Lower lobe of right lung (tissue), 2 donors: Measurements from ENCODE around the gene SLC16A7. TPM values are rescaled to one million over a fixed set of nuclear protein-coding genes. Genes with fewer than 3 reads are reported as not detected.

Source experiments
- ATAC-seq, 2 donors: fragments of 200-7000 bp; cut with Tn5 transposase; one replicate each; pipeline ENCODE4 v1.9.1; 2020 to 2022; ENCODE audit warnings: mild to moderate bottlenecking in 2 of 2, moderate library complexity in 2 of 2
- DNase-seq: peaks from one replicate; pipeline ENCODE4 v3.0.0-alpha.2; 2020
- H3K27ac ChIP-seq: fragments of 200-600 bp; one replicate; pipeline ENCODE4 v1.8.0; 2022
- H3K27me3 ChIP-seq: fragments of 200-600 bp; one replicate; pipeline ENCODE4 v1.8.0; 2022; ENCODE audit warnings: low read depth
- H3K36me3 ChIP-seq: fragments of 200-600 bp; one replicate; pipeline ENCODE4 v1.8.0; 2022; ENCODE audit warnings: mild to moderate bottlenecking
- H3K4me1 ChIP-seq: fragments of 200-600 bp; one replicate; pipeline ENCODE4 v1.8.0; 2022
- H3K4me3 ChIP-seq: fragments of 200-600 bp; one replicate; pipeline ENCODE4 v1.8.0; 2022; ENCODE audit warnings: mild to moderate bottlenecking
- H3K9me3 ChIP-seq: fragments of 200-600 bp; one replicate; pipeline ENCODE4 v1.8.0; 2022
- CTCF ChIP-seq: fragments of 200-600 bp; IDR thresholded peaks from one replicate; pipeline ENCODE4 v1.8.0; 2022; ENCODE audit warnings: antibody characterized with exemption, mild to moderate bottlenecking
- intact Hi-C: fragments of 100-400 bp; cut with DNase I; formaldehyde crosslinking; loops from one replicate; pipeline ENCODE4 v1.11.0; 2022
- total RNA-seq: library from RNA; stranded (reverse); fragmentation: NEBNext Ultra II Directional; extraction: Animal tissue kit (Norgen Biotek cat#: 25700); gene quantifications from one replicate; pipeline ENCODE4 v1.2.1, GENCODE V29; 2021
- donor health status: DM: no; HTN: yes; CAD: no; lungs with severe emphysema.

SLC16A7 gene
- total RNA-seq, 1 donor from 2014 or later: 13.3 TPM

GRCh38 chr12:59634254-59634653 is 38.4 kb downstream of the SLC16A7 start:
- Histone ChIP-seq H3K4me3 (no peak overlapping the region), H3K4me1 (no peaks in the 10 kb centered on the region), H3K9me3 (no peaks in the 10 kb centered on the region), H3K27ac (no peak overlapping the region), H3K36me3 (no peaks in the 10 kb centered on the region), H3K27me3 (no peaks in the 10 kb centered on the region)
- intact Hi-C loops: no loop called here
- no peak for TF ChIP-seq CTCF
- DNase-seq (no peak), ATAC-seq (no peak)

- ATAC-seq (no peak), DNase-seq (no peak)
- no peaks in the 10 kb centered on the region for H3K36me3 ChIP-seq
- no peak overlapping the region for H3K27ac ChIP-seq
- H3K9me3 ChIP-seq: no peaks in the 10 kb centered on the region
- TF ChIP-seq CTCF: no peak
- H3K27me3 ChIP-seq: no peaks in the 10 kb centered on the region
- H3K4me3 ChIP-seq: no peak overlapping the region
- intact Hi-C loops: no loop called here
- H3K4me1 ChIP-seq: no peaks in the 10 kb centered on the region
These were observed 41.3 kb downstream of the SLC16A7 start for GRCh38 chr12:59636945-59637691.

GRCh38 chr12:59637692-59638070 is 41.9 kb downstream of the SLC16A7 start:
- no peaks in the 10 kb centered on the region for H3K4me1 ChIP-seq
- intact Hi-C loops: no loop called here
- DNase-seq: no peak
- no peak overlapping the region for H3K4me3 ChIP-seq
- H3K27me3 ChIP-seq: no peaks in the 10 kb centered on the region
- no peak for TF ChIP-seq CTCF
- no peak overlapping the region for H3K27ac ChIP-seq
- ATAC-seq: no peak
- no peaks in the 10 kb centered on the region for H3K9me3 ChIP-seq
- H3K36me3 ChIP-seq: no peaks in the 10 kb centered on the region

GRCh38 chr12:59643550-59643949 is 47.7 kb downstream of the SLC16A7 start:
- Histone ChIP-seq H3K27me3 (no peaks in the 10 kb centered on the region), H3K9me3 (no peaks in the 10 kb centered on the region), H3K36me3 (no peaks in the 10 kb centered on the region), H3K27ac (no peak overlapping the region), H3K4me3 (no peak overlapping the region), H3K4me1 (no peaks in the 10 kb centered on the region)
- intact Hi-C loops: no loop called here
- DNase-seq: no peak
- no peak for ATAC-seq
- no peak for TF ChIP-seq CTCF

- H3K27me3 ChIP-seq: no peaks in the 10 kb centered on the region
- intact Hi-C loops: no loop called here
- no peaks in the 10 kb centered on the region for H3K4me1 ChIP-seq
- H3K36me3 ChIP-seq: no peaks in the 10 kb centered on the region
- no peak for TF ChIP-seq CTCF
- H3K9me3 ChIP-seq: no peaks in the 10 kb centered on the region
- DNase-seq: no peak
- no peak overlapping the region for H3K4me3 ChIP-seq
- ATAC-seq: no peak
- H3K27ac ChIP-seq: no peak overlapping the region
These were observed 49.4 kb downstream of the SLC16A7 start for GRCh38 chr12:59645242-59645641.
